IMR-90 (cell line): ENCODE measurements around the gene SLC24A3. TPM values are rescaled to one million over a fixed set of nuclear protein-coding genes. Genes with fewer than 3 reads are reported as not detected.

Experiments used
- ATAC-seq: fragments of 200-7000 bp; cut with Tn5 transposase; 2 replicates; pipeline ENCODE4 v1.9.1; 2020; ENCODE audit warnings: low read depth, mild to moderate bottlenecking, moderate library complexity
- BruUV-seq: library from RNA; stranded (reverse); fragments of 400-500 nt; replicated peaks from 2 replicates; lab custom pipeline; 2021; lab: Mats Ljungman, UMichigan
- CTCF ChIA-PET: fragments of 300-600 bp; formaldehyde crosslinking; extraction: SDS; loops from one replicate; lab custom pipeline; 2021; ENCODE audit warnings: antibody characterized with exemption; lab: Yijun Ruan, JAX
- POLR2A ChIA-PET: fragments of 300-600 bp; sonication (Branson Sonifier 250); formaldehyde crosslinking; loops from one replicate; lab custom pipeline; 2022; ENCODE audit warnings: antibody characterized with exemption; ENCODE audit not compliant: unreplicated experiment; lab: Charles Lee
- DNase-seq: peaks from one replicate; pipeline ENCODE4 v3.0.0; 2013
- H2AFZ ChIP-seq: replicated peaks from 2 replicates; pipeline ENCODE3; 2013; ENCODE audit warnings: low read length, mild to moderate bottlenecking; ENCODE audit not compliant: poor library complexity
- H2AK5ac ChIP-seq: 2 replicates; pipeline ENCODE4 v1.6.1; 2013; ENCODE audit warnings: low read depth, low read length, inconsistent platforms
- H2AK9ac ChIP-seq: replicated peaks from 2 replicates; pipeline ENCODE3; 2013; ENCODE audit warnings: mild to moderate bottlenecking, low read depth, low read length, moderate library complexity; ENCODE audit not compliant: poor library complexity
- H2BK120ac ChIP-seq: 2 replicates; pipeline ENCODE4 v1.6.1; 2013; ENCODE audit warnings: low read depth, low read length, inconsistent platforms
- H2BK15ac ChIP-seq: 3 replicates; pipeline ENCODE4 v1.6.1; 2013; ENCODE audit warnings: low read depth, low read length, inconsistent platforms
- H2BK20ac ChIP-seq: 2 replicates; pipeline ENCODE4 v1.6.1; 2013; ENCODE audit warnings: low read depth, mild to moderate bottlenecking, inconsistent platforms, low read length, moderate library complexity
- H2BK5ac ChIP-seq: 2 replicates; pipeline ENCODE4 v1.6.1; 2013; ENCODE audit warnings: mild to moderate bottlenecking, low read depth, low read length, inconsistent platforms; ENCODE audit not compliant: poor library complexity, severe bottlenecking
- H3K14ac ChIP-seq: replicated peaks from 2 replicates; pipeline ENCODE4 v1.6.1; 2013; ENCODE audit warnings: low read depth, low read length, inconsistent platforms
- H3K18ac ChIP-seq: 2 replicates; pipeline ENCODE4 v1.6.1; 2013; ENCODE audit warnings: low read depth, low read length, control low read depth
- H3K23ac ChIP-seq: 2 replicates; pipeline ENCODE4 v1.6.1; 2013; ENCODE audit warnings: low read depth, low read length, inconsistent platforms
- H3K27ac ChIP-seq: 2 replicates; pipeline ENCODE4 v1.5.1; 2013; ENCODE audit warnings: mild to moderate bottlenecking, control low read depth, low read length; ENCODE audit not compliant: insufficient read depth
- H3K27me3 ChIP-seq: 2 replicates; pipeline ENCODE4 v1.6.1; 2013; ENCODE audit warnings: low read length; ENCODE audit not compliant: control insufficient read depth, insufficient read depth
- H3K36me3 ChIP-seq: 2 replicates; pipeline ENCODE4 v1.6.1; 2013; ENCODE audit warnings: low read length, mixed read lengths; ENCODE audit not compliant: control insufficient read depth, insufficient read depth
- H3K4ac ChIP-seq: 2 replicates; pipeline ENCODE4 v1.6.1; 2013; ENCODE audit warnings: low read depth, low read length, inconsistent platforms
- H3K4me1 ChIP-seq: 2 replicates; pipeline ENCODE4 v1.6.1; 2013; ENCODE audit warnings: low read length, mixed read lengths; ENCODE audit not compliant: control insufficient read depth, insufficient read depth
- H3K4me2 ChIP-seq: 2 replicates; pipeline ENCODE4 v1.6.1; 2013; ENCODE audit warnings: low read depth, mild to moderate bottlenecking, control low read depth, low read length, moderate library complexity
- H3K4me3 ChIP-seq: 2 replicates; pipeline ENCODE4 v1.5.1; 2013; ENCODE audit warnings: low read depth, mild to moderate bottlenecking, control low read depth, low read length, moderate library complexity; ENCODE audit not compliant: insufficient read depth
- H3K56ac ChIP-seq: 2 replicates; pipeline ENCODE4 v1.6.1; 2013; ENCODE audit warnings: low read length, inconsistent platforms; ENCODE audit not compliant: insufficient read depth; ENCODE audit errors: extremely low read depth
- H3K79me1 ChIP-seq, 2 experiments: 2 replicates each; pipeline ENCODE4 v1.6.1; 2013; ENCODE audit warnings: low read length in 2 of 2, inconsistent platforms in 1 of 2, low read depth in 1 of 2
- H3K9ac ChIP-seq: 2 replicates; pipeline ENCODE4 v1.6.1; 2013; ENCODE audit warnings: low read depth, low read length, control low read depth
- H3K9me1 ChIP-seq: 2 replicates; pipeline ENCODE4 v1.6.1; 2013; ENCODE audit warnings: low read length, inconsistent platforms; ENCODE audit not compliant: insufficient read depth
- H3K9me3 ChIP-seq: 2 replicates; pipeline ENCODE4 v1.6.1; 2013; ENCODE audit warnings: low read length; ENCODE audit not compliant: control insufficient read depth, insufficient read depth
- H4K20me1 ChIP-seq: 2 replicates; pipeline ENCODE4 v1.6.1; 2013; ENCODE audit warnings: low read length, inconsistent platforms; ENCODE audit not compliant: insufficient read depth
- H4K5ac ChIP-seq: 2 replicates; pipeline ENCODE4 v1.6.1; 2013; ENCODE audit warnings: mild to moderate bottlenecking, low read depth, low read length, control low read depth
- H4K8ac ChIP-seq, 2 experiments: 2 replicates each; pipeline ENCODE4 v1.6.1; 2013; ENCODE audit warnings: low read depth in 2 of 2, low read length in 2 of 2, control low read depth in 1 of 2, inconsistent platforms in 1 of 2
- H4K91ac ChIP-seq: 2 replicates; pipeline ENCODE4 v1.6.1; 2013; ENCODE audit warnings: low read depth, low read length, inconsistent platforms; ENCODE audit not compliant: insufficient read depth
- BHLHE40 ChIP-seq: fragments of 150-350 bp; IDR thresholded peaks from 2 replicates; pipeline ENCODE4 v1.6.1; 2016; ENCODE audit warnings: mild to moderate bottlenecking, low read depth, low read length
- CHD1 ChIP-seq: IDR thresholded peaks from 2 replicates; pipeline ENCODE4 v1.6.1; 2012; ENCODE audit warnings: low read depth, low read length, improper control_type of control experiment
- ELK1 ChIP-seq: fragments of 150-350 bp; IDR thresholded peaks from 2 replicates; pipeline ENCODE4 v1.6.1; 2016; ENCODE audit warnings: low read depth, mild to moderate bottlenecking, low read length, moderate library complexity, borderline replicate concordance
- MAZ ChIP-seq: IDR thresholded peaks from 2 replicates; pipeline ENCODE4 v1.6.1; 2012; ENCODE audit warnings: low read depth, mild to moderate bottlenecking, low read length, improper control_type of control experiment, moderate library complexity, borderline replicate concordance
- MXI1 ChIP-seq: IDR thresholded peaks from 2 replicates; pipeline ENCODE4 v1.6.1; 2012; ENCODE audit warnings: low read depth, mild to moderate bottlenecking, low read length, moderate library complexity, borderline replicate concordance
- POLR2A ChIP-seq: IDR thresholded peaks from 2 replicates; pipeline ENCODE4 v1.6.1; 2012; ENCODE audit warnings: mild to moderate bottlenecking, low read depth, low read length
- RAD21 ChIP-seq: IDR thresholded peaks from 2 replicates; pipeline ENCODE4 v1.6.1; 2012; ENCODE audit warnings: low read length, improper control_type of control experiment
- WGBS, 2 experiments: methylation state at CpG; one replicate each; pipeline versions ENCODE4 v1.1.5 to v1.1.7; 2013; ENCODE audit warnings: missing lambda C conversion rate in 2 of 2; ENCODE audit not compliant: insufficient read length in 1 of 2; ENCODE audit errors: extremely low coverage in 2 of 2; 5-methylcytosine and 5-hydroxymethylcytosine counted together
- dilution Hi-C: fragments of 300-500 bp; cut with HindIII; formaldehyde crosslinking; loops from one replicate; pipeline ENCODE4 v1.14.3; 2018; ENCODE audit warnings: low sequenced_read_pairs; ENCODE audit not compliant: unreplicated experiment
- in situ Hi-C: fragments of 300-500 bp; cut with MboI; formaldehyde crosslinking; loops from 3 replicates; pipeline ENCODE4 v1.14.3; 2019; ENCODE audit warnings: low sequenced_read_pairs, inconsistent platforms, mixed read lengths
- intact Hi-C: fragments of 100-400 bp; cut with micrococcal nuclease; formaldehyde crosslinking; loops from 2 replicates; pipeline ENCODE4 v1.10.0; 2022
- polyA plus RNA-seq, 3 experiments: library from polyadenylated mRNA; depleted of rRNA; stranded (reverse); fragments of >200 nt; gene quantifications; 2 replicates each; pipeline ENCODE4 v1.2.3, GENCODE V29; 2012; ENCODE audit warnings: low replicate concordance in 1 of 3
- total RNA-seq: library from RNA; depleted of rRNA; stranded (reverse); fragments of >200 nt; gene quantifications from 2 replicates; pipeline ENCODE4 v1.2.3, GENCODE V29; 2012

SLC24A3 gene
- total and polyA plus RNA-seq, 2 of the 4 experiments (the other 2 are of a cell fraction): not detected

- Histone ChIP-seq H2BK20ac (no peak overlapping the region), H3K27ac (no peak overlapping the region), H4K8ac (no peak overlapping the region), H3K4me2 (no peak overlapping the region), H2BK15ac (no peak overlapping the region), H4K5ac (no peak overlapping the region), H3K27me3 (peaks cover 5% of the 10 kb centered on the region; the same call in 1 of the 2 replicates), H3K4ac (no peak overlapping the region), H3K9ac (no peak overlapping the region), H2AK5ac (no peak overlapping the region), H3K9me1 (no peaks in the 10 kb centered on the region), H2BK5ac (no peak overlapping the region), H2BK120ac (no peak overlapping the region), H3K23ac (no peak overlapping the region), H3K4me1 (no peaks in the 10 kb centered on the region), H3K4me3 (no peak overlapping the region), H3K56ac (no peak overlapping the region), H3K79me1 (no peaks in the 10 kb centered on the region), H3K36me3 (no peaks in the 10 kb centered on the region), H4K20me1 (no peaks in the 10 kb centered on the region), H2AFZ (no peak overlapping the region), H3K14ac (no peak overlapping the region), H4K91ac (no peak overlapping the region), H3K9me3 (no peaks in the 10 kb centered on the region), H3K18ac (no peak overlapping the region), H2AK9ac (no peak overlapping the region)
- DNase-seq (no peak), ATAC-seq (no peak)
- ChIA-PET CTCF (interaction anchor here (0.7 to 1.5 kb wide), 3 partner anchors 20 to 524 kb away, joined by 3 to 4 read pairs (median 3); no protein-coding TSS in a partner anchor), POLR2A (no interaction called here)
- intact Hi-C loops (no loop called here), dilution Hi-C loops (no loop called here), in situ Hi-C loops (no loop called here)
- BruUV-seq: no TSS peak
- no peak for TF ChIP-seq RAD21
- TF ChIP-seq CHD1: no peak
- no peak for TF ChIP-seq MXI1
- TF ChIP-seq ELK1: no peak
- no peak for TF ChIP-seq BHLHE40
- no peak for TF ChIP-seq MAZ
- no peak for TF ChIP-seq POLR2A
- no CpG with 5 or more reads among the region's 3 CpGs for WGBS, 2 experiments
Observed at GRCh38 chr20:19649041-19649440, 436.6 kb downstream of the SLC24A3 start.
